Heart left ventricle (tissue), 13 donors: ENCODE data around the gene CAMK2D.

ENCODE experiments used
- POLR2A ChIP-seq, 2 donors: fragments of 450-650 bp; IDR thresholded peaks; one replicate each; pipeline ENCODE4 v1.6.1; 2017; ENCODE audit warnings: antibody characterized with exemption in 2 of 2, mild to moderate bottlenecking in 2 of 2, moderate library complexity in 2 of 2
- TF ChIP-seq, protein P1 (sequence below), 12 donors: fragments of 200-600 bp; sonication (generic) in 4 of 12; IDR thresholded peaks; one replicate each; pipeline versions ENCODE4 v1.5.0 to v1.8.0; 2018 to 2022; ENCODE audit warnings: antibody characterized with exemption in 12 of 12, mild to moderate bottlenecking in 5 of 12
- donor health status: ischemic (EF 13 %, LVEDD 7.1; RV severe dilation, severe dysfunction).
- donor health status: DM: no; HTN: yes; CAD: no.
- donor health status: DM: no; HTN: no; CAD: no.
- donor health status: ischemic (EF 25% LVEDD 6.9; RV normal size, moderate dysfunction).
- donor health status: ischemic (EF 25% LVEDD 5.7; RV mildly dilated, moderate dysfunction).
- donor health status: ischemic (EF 35%, LVEDD 5.7; RV mildly dilated, moderate dysfunction).
- donor health status: nonischemic (EF 11% LVEDD 7.7; RV severe dilation, severe dysfunction).
- donor health status: DM: yes; HTN: yes; CAD: no.
- donor health status: PGD.
- donor health status: ischemic (EF 29% LVEDD 5.4; RV normal size, mild dysfunction).
- donor health status: nonischemic (EF 23%, LVEDD 6.1; RV moderate dilation, normal function).

DNA sequence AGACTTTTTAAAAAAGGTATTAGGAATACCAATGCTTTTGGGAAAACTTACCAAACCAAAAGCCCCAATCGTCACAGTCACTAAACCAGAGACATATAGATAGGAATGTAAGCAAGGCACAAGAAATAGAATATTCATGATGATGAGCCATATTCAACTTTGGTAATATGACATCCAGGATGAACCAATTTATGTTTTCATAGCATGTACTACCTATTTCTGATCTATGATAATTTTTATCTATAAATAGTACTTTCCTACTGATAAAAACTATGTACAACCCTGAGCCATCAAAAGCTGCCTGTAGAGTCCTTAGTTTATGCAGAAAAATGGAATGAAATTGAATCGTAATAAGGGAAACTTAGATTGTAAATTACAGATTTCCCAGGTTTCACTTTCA, 18.9 kb downstream of the CAMK2D start:
- TF ChIP-seq, protein P1, sequence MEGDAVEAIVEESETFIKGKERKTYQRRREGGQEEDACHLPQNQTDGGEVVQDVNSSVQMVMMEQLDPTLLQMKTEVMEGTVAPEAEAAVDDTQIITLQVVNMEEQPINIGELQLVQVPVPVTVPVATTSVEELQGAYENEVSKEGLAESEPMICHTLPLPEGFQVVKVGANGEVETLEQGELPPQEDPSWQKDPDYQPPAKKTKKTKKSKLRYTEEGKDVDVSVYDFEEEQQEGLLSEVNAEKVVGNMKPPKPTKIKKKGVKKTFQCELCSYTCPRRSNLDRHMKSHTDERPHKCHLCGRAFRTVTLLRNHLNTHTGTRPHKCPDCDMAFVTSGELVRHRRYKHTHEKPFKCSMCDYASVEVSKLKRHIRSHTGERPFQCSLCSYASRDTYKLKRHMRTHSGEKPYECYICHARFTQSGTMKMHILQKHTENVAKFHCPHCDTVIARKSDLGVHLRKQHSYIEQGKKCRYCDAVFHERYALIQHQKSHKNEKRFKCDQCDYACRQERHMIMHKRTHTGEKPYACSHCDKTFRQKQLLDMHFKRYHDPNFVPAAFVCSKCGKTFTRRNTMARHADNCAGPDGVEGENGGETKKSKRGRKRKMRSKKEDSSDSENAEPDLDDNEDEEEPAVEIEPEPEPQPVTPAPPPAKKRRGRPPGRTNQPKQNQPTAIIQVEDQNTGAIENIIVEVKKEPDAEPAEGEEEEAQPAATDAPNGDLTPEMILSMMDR (IDR thresholded peaks at IDR 0.05), result no peak
- no peak for TF ChIP-seq POLR2A (IDR thresholded peaks at IDR 0.05)
